K562 (cell line): ENCODE measurements around the gene LTO1. TPM values are rescaled to one million over a fixed set of nuclear protein-coding genes. Genes with fewer than 3 reads are reported as not detected.
A peak's percentile ranks its signal among the peaks of the same experiment; 100 is the strongest.

Source experiments
- ATAC-seq: fragments of 200-7000 bp; cut with Tn5 transposase; 3 replicates; pipeline ENCODE4 v1.9.1; 2020; ENCODE audit warnings: moderate library complexity
- BruUV-seq: library from RNA; stranded (reverse); fragments of 400-500 nt; replicated peaks from 2 replicates; lab custom pipeline; 2021; lab: Mats Ljungman, UMichigan
- CTCF ChIA-PET: fragments of 300-600 bp; formaldehyde crosslinking; extraction: SDS; loops from one replicate; lab custom pipeline; 2021; ENCODE audit warnings: low intra/inter-chr PET ratio; lab: Yijun Ruan, JAX
- POLR2A ChIA-PET: fragments of 300-600, 350-650 bp; sonication (Branson Sonifier 250); formaldehyde crosslinking; extraction: SDS; loops from one replicate; lab custom pipeline; 2021; ENCODE audit warnings: antibody characterized with exemption, inconsistent platforms; lab: Yijun Ruan, JAX
- DNase-seq, 4 experiments: peaks; one replicate each; pipeline versions ENCODE4 v3.0.0 to v3.0.0-alpha.2; 2011 to 2018; ENCODE audit warnings: low spot score in 3 of 4, mixed read lengths in 3 of 4; ENCODE audit errors: extremely low read depth in 1 of 4
- FAIRE-seq: peaks from 2 replicates; lab custom pipeline; 2011; peaks lifted over from hg19 to GRCh38; lab: Jason Lieb, UNC
- H2AFZ ChIP-seq: 2 replicates; pipeline ENCODE4 v1.6.0; 2011; ENCODE audit warnings: low read depth, low read length, control low read depth, inconsistent platforms
- H3K27ac ChIP-seq: fragments of 200-600 bp; 3 replicates; pipeline ENCODE4 v1.8.0; 2011; ENCODE audit warnings: low read depth, mild to moderate bottlenecking, control low read depth, inconsistent platforms, low read length, moderate library complexity, mixed read lengths; ENCODE audit errors: extremely low read depth
- H3K27me3 ChIP-seq, 2 experiments: fragments of 300-600 bp in 1 of 2; 2 replicates in 1 of 2; 3 replicates in 1 of 2; pipeline versions ENCODE4 v1.6.0 to v1.8.0; 2011; ENCODE audit warnings: inconsistent platforms in 2 of 2, low read length in 2 of 2, mild to moderate bottlenecking in 1 of 2, mixed read lengths in 1 of 2, moderate library complexity in 1 of 2; ENCODE audit not compliant: control insufficient read depth in 2 of 2, insufficient read depth in 2 of 2
- H3K36me3 ChIP-seq: fragments of 300-600 bp; 3 replicates; pipeline ENCODE4 v1.8.0; 2011; ENCODE audit warnings: mild to moderate bottlenecking, low read length, inconsistent platforms; ENCODE audit not compliant: control insufficient read depth, insufficient read depth
- H3K4me1 ChIP-seq, 2 experiments: fragments of 200-600 bp in 1 of 2; replicated peaks in 1 of 2; 2 replicates in 1 of 2; 3 replicates in 1 of 2; pipeline versions ENCODE4 v1.5.1 to v1.8.0; 2011; ENCODE audit warnings: inconsistent platforms in 2 of 2, low read length in 2 of 2, mild to moderate bottlenecking in 1 of 2, mixed read lengths in 1 of 2, moderate library complexity in 1 of 2; ENCODE audit not compliant: control insufficient read depth in 2 of 2, insufficient read depth in 2 of 2
- H3K4me2 ChIP-seq: 2 replicates; pipeline ENCODE4 v1.6.1; 2011; ENCODE audit warnings: low read length, control low read depth, inconsistent platforms, mixed read lengths; ENCODE audit not compliant: insufficient read depth
- H3K4me3 ChIP-seq: fragments of 200-600 bp; sonication (generic), shearing (Covaris generic); 2 replicates; pipeline ENCODE4 v1.5.1; 2016; ENCODE audit warnings: control low read depth, inconsistent platforms
- H3K79me2 ChIP-seq: fragments of 200-600 bp; 3 replicates; pipeline ENCODE4 v1.8.0; 2011; ENCODE audit warnings: low read length, inconsistent platforms; ENCODE audit not compliant: control insufficient read depth, insufficient read depth
- H3K9ac ChIP-seq, 2 experiments: 2 replicates each; pipeline versions ENCODE4 v1.6.0 to v1.6.1; 2011; ENCODE audit warnings: low read depth in 2 of 2, low read length in 2 of 2, control low read depth in 1 of 2, inconsistent platforms in 1 of 2, mild to moderate bottlenecking in 1 of 2, mixed read lengths in 1 of 2; ENCODE audit not compliant: insufficient read depth in 1 of 2
- H3K9me1 ChIP-seq: one replicate; pipeline ENCODE4 v1.6.0; 2011; ENCODE audit warnings: inconsistent platforms, mild to moderate bottlenecking, low read length, moderate library complexity; ENCODE audit not compliant: control insufficient read depth, insufficient read depth
- H3K9me3 ChIP-seq: replicated peaks from 2 replicates; pipeline ENCODE4 v1.5.1; 2011; ENCODE audit warnings: low read depth, low read length, inconsistent platforms; ENCODE audit not compliant: control insufficient read depth, insufficient read depth
- H4K20me1 ChIP-seq: replicated peaks from 2 replicates; pipeline ENCODE4 v1.6.1; 2011; ENCODE audit warnings: low read length, inconsistent platforms, mixed read lengths; ENCODE audit not compliant: control insufficient read depth, insufficient read depth
- PTTG1 ChIP-seq: fragments of 450-650 bp; IDR thresholded peaks from 2 replicates; pipeline ENCODE4 v1.6.1; 2016; ENCODE audit warnings: low read depth, mild to moderate bottlenecking, missing genetic modification characterization, missing compliant biosample characterization
- TAF7 ChIP-seq: fragments of 450-650 bp; IDR thresholded peaks from 2 replicates; pipeline ENCODE4 v1.6.1; 2016; ENCODE audit warnings: missing genetic modification characterization, missing compliant biosample characterization
- WGBS: fragments of 100-300 bp; shearing (Covaris generic); methylation state at CpG from one replicate; pipeline ENCODE4 v1.1.6; 2016; ENCODE audit warnings: low coverage, mixed read lengths; ENCODE audit not compliant: insufficient coverage; ENCODE audit errors: missing lambda C conversion rate; 5-methylcytosine and 5-hydroxymethylcytosine counted together
- in situ Hi-C: fragments of 300-500 bp; cut with MboI; formaldehyde crosslinking; loops from 4 replicates; pipeline ENCODE4 v1.15.0; 2018; ENCODE audit warnings: inconsistent platforms, mixed read lengths
- intact Hi-C: fragments of 100-400 bp; cut with micrococcal nuclease; formaldehyde crosslinking; loops from 2 replicates; pipeline ENCODE4 v1.14.2; 2022
- polyA plus RNA-seq, 8 experiments: library from polyadenylated mRNA; depleted of rRNA in 4 of 8; stranded (reverse) in 5 of 8; unstranded in 3 of 8; fragments of >200 nt; fragmentation: Nextera tagmentation in 2 of 8; fragmentation: Illumina TruSeq in 1 of 8; extraction: Ambion mirVana in 2 of 8; extraction: Trizol in 1 of 8; gene quantifications; 2 replicates each; pipeline versions ENCODE4 v1.2.1 to v1.2.3, GENCODE V29; 2011 to 2014; ENCODE audit warnings: inconsistent platforms in 1 of 8, missing spikeins in 1 of 8
- total RNA-seq, 7 experiments: library from RNA; depleted of rRNA in 6 of 7; stranded (reverse); fragments of >200 nt in 6 of 7; fragmentation: Illumina TruSeq in 2 of 7; extraction: Trizol in 2 of 7; gene quantifications; 2 replicates each; pipeline versions ENCODE4 v1.2.1 to v1.2.3, GENCODE V29; 2011 to 2021; ENCODE audit warnings: low replicate concordance in 1 of 7
- TF ChIP-seq, protein P1 (sequence below): fragments of 450-650 bp; conservative IDR thresholded peaks from 2 replicates; pipeline ENCODE4 v1.6.1; 2016; ENCODE audit warnings: missing genetic modification characterization, low read depth, mild to moderate bottlenecking, control low read depth, missing compliant biosample characterization
- TF ChIP-seq, protein P2 (sequence below): sonication (generic); formaldehyde crosslinking; IDR thresholded peaks from 2 replicates; pipeline ENCODE4 v1.8.0; 2022; ENCODE audit warnings: missing genetic modification reagents, mild to moderate bottlenecking, moderate library complexity, borderline replicate concordance
- TF ChIP-seq, protein P3 (sequence below), 2 experiments: fragments of 450-650 bp in 1 of 2; sonication (generic) in 1 of 2; formaldehyde crosslinking in 1 of 2; IDR thresholded peaks; 2 replicates each; pipeline versions ENCODE4 v1.7.1 to v1.9.0; 2016 to 2022; ENCODE audit warnings: inconsistent platforms in 1 of 2, mild to moderate bottlenecking in 1 of 2, missing genetic modification reagents in 1 of 2

The LTO1 gene
- total and polyA plus RNA-seq, 9 of the 15 experiments (the other 6 are each of a cell fraction or from before 2014, with no cell fraction given), result 2.6 to 43.4 (median 19.1) TPM

DNA sequence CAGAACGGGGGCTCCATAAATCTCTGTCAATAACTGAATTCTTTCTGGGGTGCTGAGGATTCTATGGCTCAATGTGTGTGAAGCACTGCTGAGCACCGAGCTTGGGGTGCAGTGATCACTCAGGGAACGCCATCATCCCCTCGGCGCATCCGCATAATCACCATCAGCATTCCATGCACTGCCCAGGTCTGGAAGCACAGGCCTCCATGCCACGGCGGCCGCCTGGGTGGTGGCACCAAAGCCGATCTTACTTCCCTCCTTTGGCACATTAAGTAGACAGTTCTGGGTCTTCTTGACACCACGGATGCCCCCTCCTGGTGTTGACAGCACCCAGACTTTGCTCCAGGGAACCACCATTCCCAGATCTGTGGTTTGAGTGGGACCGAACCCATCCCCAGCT is 15.6 kb downstream of the LTO1 start (continued):
- TF ChIP-seq, protein P1, sequence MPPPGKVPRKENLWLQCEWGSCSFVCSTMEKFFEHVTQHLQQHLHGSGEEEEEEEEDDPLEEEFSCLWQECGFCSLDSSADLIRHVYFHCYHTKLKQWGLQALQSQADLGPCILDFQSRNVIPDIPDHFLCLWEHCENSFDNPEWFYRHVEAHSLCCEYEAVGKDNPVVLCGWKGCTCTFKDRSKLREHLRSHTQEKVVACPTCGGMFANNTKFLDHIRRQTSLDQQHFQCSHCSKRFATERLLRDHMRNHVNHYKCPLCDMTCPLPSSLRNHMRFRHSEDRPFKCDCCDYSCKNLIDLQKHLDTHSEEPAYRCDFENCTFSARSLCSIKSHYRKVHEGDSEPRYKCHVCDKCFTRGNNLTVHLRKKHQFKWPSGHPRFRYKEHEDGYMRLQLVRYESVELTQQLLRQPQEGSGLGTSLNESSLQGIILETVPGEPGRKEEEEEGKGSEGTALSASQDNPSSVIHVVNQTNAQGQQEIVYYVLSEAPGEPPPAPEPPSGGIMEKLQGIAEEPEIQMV, result no peak
- TF ChIP-seq PTTG1 (tag) (no peak), TAF7 (tag) (no peak)
- TF ChIP-seq, protein P2, sequence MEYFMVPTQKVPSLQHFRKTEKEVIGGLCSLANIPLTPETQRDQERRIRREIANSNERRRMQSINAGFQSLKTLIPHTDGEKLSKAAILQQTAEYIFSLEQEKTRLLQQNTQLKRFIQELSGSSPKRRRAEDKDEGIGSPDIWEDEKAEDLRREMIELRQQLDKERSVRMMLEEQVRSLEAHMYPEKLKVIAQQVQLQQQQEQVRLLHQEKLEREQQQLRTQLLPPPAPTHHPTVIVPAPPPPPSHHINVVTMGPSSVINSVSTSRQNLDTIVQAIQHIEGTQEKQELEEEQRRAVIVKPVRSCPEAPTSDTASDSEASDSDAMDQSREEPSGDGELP (CRISPR knock-in tag), result no peak

DNA sequence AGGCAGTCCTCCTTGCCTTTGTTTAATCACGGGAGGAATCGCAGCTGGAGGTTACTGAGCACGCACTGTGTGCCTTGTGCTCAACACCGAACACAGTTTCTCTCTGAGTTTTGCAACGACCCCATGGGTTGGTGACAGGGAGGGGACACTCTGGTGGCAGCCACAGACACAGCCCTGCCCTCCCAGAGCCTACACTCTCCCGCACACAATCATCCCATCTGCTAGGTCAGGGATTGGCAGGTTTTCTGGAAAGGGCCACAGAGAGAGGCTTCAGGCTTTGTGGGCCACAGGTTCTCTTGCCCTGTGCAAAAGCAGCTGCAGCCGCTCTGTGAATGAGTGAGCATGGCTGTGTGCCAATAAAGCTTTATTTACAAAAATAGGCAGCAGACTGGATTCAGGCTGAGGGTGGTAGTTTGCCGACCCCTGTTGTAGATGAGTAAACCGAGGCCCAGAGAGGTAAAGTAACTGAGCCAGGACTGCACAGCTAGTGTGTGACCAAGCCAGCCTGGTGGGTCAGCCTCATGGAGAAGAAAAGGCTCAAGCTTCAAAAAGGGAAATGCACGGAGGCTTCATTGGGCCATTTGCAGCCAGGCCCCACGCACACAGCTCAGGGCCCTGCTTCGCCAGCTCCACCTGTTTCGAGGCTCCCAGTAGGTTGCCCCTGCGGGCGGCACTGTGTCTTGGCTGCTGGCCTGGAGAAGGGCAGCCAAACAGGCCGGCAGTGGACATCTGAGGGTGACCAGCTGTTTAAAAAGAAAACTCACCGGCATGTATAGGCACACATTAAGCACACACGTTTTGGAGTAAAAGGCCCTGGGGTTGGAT is 16.3 kb downstream of the LTO1 start:
- H3K4me1 ChIP-seq, result peaks cover 0 to 13% of the 10 kb centered on the region in 2 experiments; a peak in 2 of 5 replicates
- H3K27me3 ChIP-seq, result peaks cover 0 to 11% of the 10 kb centered on the region in 2 experiments; a peak in 3 of 5 replicates
- ATAC-seq (no peak), DNase-seq (no peak), FAIRE-seq (no peak)
- H3K4me3 ChIP-seq, result no peak overlapping the region
- POLR2A ChIA-PET, result interaction anchor here (1.4 to 1.8 kb wide), 2 partner anchors 12 to 16 kb away, joined by 5 to 10 read pairs; partner anchors contain the start of gene LTO1
- H3K9ac ChIP-seq, result no peak overlapping the region
- in situ Hi-C loops (loop anchor here (25.0 kb wide), 2 partner anchors 822 to 1022 kb away; partner anchors contain the start of gene CPT1A), intact Hi-C loops (no loop called here)
- no peak overlapping the region for H3K27ac ChIP-seq
- H3K4me2 ChIP-seq, result no peak overlapping the region
- CTCF ChIA-PET, result no interaction called here
- H3K79me2 ChIP-seq, result no peaks in the 10 kb centered on the region
- 53% methylated on average over 18 of the region's 18 CpGs for WGBS
- no peak overlapping the region for H2AFZ ChIP-seq
- no peaks in the 10 kb centered on the region for H3K9me3 ChIP-seq
- H3K9me1 ChIP-seq, result peaks cover 3% of the 10 kb centered on the region
- H4K20me1 ChIP-seq, result no peaks in the 10 kb centered on the region
- BruUV-seq, result no TSS peak
- peaks cover 1% of the 10 kb centered on the region; the same call in 1 of the 3 replicates for H3K36me3 ChIP-seq
- TF ChIP-seq, protein P3, sequence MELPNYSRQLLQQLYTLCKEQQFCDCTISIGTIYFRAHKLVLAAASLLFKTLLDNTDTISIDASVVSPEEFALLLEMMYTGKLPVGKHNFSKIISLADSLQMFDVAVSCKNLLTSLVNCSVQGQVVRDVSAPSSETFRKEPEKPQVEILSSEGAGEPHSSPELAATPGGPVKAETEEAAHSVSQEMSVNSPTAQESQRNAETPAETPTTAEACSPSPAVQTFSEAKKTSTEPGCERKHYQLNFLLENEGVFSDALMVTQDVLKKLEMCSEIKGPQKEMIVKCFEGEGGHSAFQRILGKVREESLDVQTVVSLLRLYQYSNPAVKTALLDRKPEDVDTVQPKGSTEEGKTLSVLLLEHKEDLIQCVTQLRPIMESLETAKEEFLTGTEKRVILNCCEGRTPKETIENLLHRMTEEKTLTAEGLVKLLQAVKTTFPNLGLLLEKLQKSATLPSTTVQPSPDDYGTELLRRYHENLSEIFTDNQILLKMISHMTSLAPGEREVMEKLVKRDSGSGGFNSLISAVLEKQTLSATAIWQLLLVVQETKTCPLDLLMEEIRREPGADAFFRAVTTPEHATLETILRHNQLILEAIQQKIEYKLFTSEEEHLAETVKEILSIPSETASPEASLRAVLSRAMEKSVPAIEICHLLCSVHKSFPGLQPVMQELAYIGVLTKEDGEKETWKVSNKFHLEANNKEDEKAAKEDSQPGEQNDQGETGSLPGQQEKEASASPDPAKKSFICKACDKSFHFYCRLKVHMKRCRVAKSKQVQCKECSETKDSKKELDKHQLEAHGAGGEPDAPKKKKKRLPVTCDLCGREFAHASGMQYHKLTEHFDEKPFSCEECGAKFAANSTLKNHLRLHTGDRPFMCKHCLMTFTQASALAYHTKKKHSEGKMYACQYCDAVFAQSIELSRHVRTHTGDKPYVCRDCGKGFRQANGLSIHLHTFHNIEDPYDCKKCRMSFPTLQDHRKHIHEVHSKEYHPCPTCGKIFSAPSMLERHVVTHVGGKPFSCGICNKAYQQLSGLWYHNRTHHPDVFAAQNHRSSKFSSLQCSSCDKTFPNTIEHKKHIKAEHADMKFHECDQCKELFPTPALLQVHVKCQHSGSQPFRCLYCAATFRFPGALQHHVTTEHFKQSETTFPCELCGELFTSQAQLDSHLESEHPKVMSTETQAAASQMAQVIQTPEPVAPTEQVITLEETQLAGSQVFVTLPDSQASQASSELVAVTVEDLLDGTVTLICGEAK (IDR thresholded peaks at IDR 0.05), result peak; percentile 89
- TF ChIP-seq, protein P3 (CRISPR knock-in tag; IDR thresholded peaks at IDR 0.05), result peak; percentile 82
